Effector memory CD4-positive, alpha-beta T cell (primary cell): ENCODE results near the gene CPAMD8.

ENCODE experiments used
- DNase-seq, 3 donors: peaks; one replicate each; pipeline ENCODE4 v3.0.0-alpha.2; 2020
- H3K27ac ChIP-seq: 2 replicates; pipeline ENCODE4 v1.7.0; 2013; ENCODE audit warnings: mild to moderate bottlenecking, low read length, moderate library complexity; ENCODE audit not compliant: insufficient read depth, poor library complexity, severe bottlenecking
- H3K27me3 ChIP-seq: replicated peaks from 2 replicates; pipeline ENCODE4 v1.7.0; 2013; ENCODE audit warnings: mild to moderate bottlenecking, low read length; ENCODE audit not compliant: insufficient read depth, control insufficient read depth, poor library complexity, severe bottlenecking
- H3K36me3 ChIP-seq: 2 replicates; pipeline ENCODE4 v1.7.0; 2013; ENCODE audit warnings: mild to moderate bottlenecking, low read length, moderate library complexity; ENCODE audit not compliant: control insufficient read depth, insufficient read depth
- H3K4me1 ChIP-seq: 2 replicates; pipeline ENCODE4 v1.7.0; 2013; ENCODE audit warnings: low read length, mild to moderate bottlenecking; ENCODE audit not compliant: control insufficient read depth, insufficient read depth, poor library complexity, severe bottlenecking
- H3K4me3 ChIP-seq: 2 replicates; pipeline ENCODE4 v1.7.0; 2013; ENCODE audit warnings: low read length, low read depth, mild to moderate bottlenecking; ENCODE audit not compliant: insufficient read depth, poor library complexity, severe bottlenecking
- H3K9me3 ChIP-seq: 2 replicates; pipeline ENCODE4 v1.7.0; 2013; ENCODE audit warnings: mild to moderate bottlenecking, low read length, moderate library complexity; ENCODE audit not compliant: control insufficient read depth

CPAMD8 gene

GRCh38 chr19:16957151-16957701 is 69.4 kb downstream of the CPAMD8 start:
- Histone ChIP-seq H3K4me3 (no peak overlapping the region), H3K36me3 (no peaks in the 10 kb centered on the region), H3K9me3 (no peaks in the 10 kb centered on the region), H3K27ac (no peak overlapping the region), H3K27me3 (no peaks in the 10 kb centered on the region), H3K4me1 (no peaks in the 10 kb centered on the region)
- DNase-seq, result no peak

DNA sequence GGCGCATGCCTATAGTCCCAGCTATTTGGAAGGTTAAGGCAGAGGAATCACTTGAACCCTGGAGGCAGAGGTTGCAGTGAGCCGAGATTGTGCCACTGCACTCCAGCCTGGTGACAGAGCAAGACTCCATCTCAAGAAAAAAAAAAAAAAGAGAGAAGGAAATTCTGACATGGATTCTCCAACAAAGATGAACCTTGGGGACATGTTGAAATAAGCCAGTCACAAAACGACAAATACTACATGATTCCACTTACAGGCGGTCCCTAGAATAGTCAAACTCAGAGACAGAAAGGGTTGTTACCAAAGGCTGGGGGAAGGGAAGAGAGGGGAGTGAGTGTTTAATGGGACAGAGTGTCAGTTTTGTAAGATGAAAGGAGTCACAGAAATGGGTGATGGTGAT is 71.4 kb downstream of the CPAMD8 start:
- H3K4me1 ChIP-seq, result no peaks in the 10 kb centered on the region
- no peak for DNase-seq
- no peak overlapping the region for H3K27ac ChIP-seq
- no peak overlapping the region for H3K4me3 ChIP-seq
- no peaks in the 10 kb centered on the region for H3K36me3 ChIP-seq
- H3K27me3 ChIP-seq, result no peaks in the 10 kb centered on the region
- H3K9me3 ChIP-seq, result no peaks in the 10 kb centered on the region

- Histone ChIP-seq H3K27ac (no peak overlapping the region), H3K4me3 (no peak overlapping the region)
- DNase-seq, result no peak
These were observed 74.6 kb downstream of the CPAMD8 start for GRCh38 chr19:16952046-16952445.

DNA sequence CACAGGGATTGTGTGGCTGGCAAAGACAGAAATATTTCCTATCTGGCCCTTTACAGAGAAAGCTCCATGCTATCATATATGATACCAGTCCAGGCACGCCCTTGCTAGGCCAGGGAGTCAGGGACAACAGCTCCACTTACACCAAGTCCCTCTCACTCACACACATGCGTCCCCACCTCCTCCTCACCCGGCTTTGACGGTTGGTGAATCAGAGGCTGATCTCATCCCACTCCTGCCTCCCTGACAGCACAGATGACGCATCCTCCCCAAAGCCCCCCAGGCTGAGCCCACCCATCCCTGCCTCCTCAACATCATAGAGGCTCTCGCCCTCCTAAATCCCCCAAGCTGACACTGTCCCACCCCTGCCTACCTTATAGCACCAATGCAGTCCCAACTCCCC is 75.1 kb downstream of the CPAMD8 start:
- DNase-seq, result no peak
- no peaks in the 10 kb centered on the region for H3K36me3 ChIP-seq
- H3K27me3 ChIP-seq, result no peaks in the 10 kb centered on the region
- no peaks in the 10 kb centered on the region for H3K9me3 ChIP-seq
- no peaks in the 10 kb centered on the region for H3K4me1 ChIP-seq
- no peak overlapping the region for H3K27ac ChIP-seq
- H3K4me3 ChIP-seq, result no peak overlapping the region

More at GRCh38 chr19:16952046-16952445, 74.6 kb downstream of the CPAMD8 start:
- Histone ChIP-seq H3K9me3 (no peaks in the 10 kb centered on the region), H3K4me1 (no peaks in the 10 kb centered on the region), H3K36me3 (no peaks in the 10 kb centered on the region), H3K27me3 (no peaks in the 10 kb centered on the region)

GRCh38 chr19:16949496-16950023 is 77.0 kb downstream of the CPAMD8 start:
- Histone ChIP-seq H3K36me3 (no peaks in the 10 kb centered on the region), H3K4me1 (no peaks in the 10 kb centered on the region), H3K27ac (no peak overlapping the region), H3K9me3 (no peaks in the 10 kb centered on the region), H3K27me3 (no peaks in the 10 kb centered on the region), H3K4me3 (no peak overlapping the region)
- no peak for DNase-seq

- no peaks in the 10 kb centered on the region for H3K9me3 ChIP-seq
- H3K4me3 ChIP-seq, result no peak overlapping the region
- no peaks in the 10 kb centered on the region for H3K27me3 ChIP-seq
- H3K36me3 ChIP-seq, result no peaks in the 10 kb centered on the region
- no peak overlapping the region for H3K27ac ChIP-seq
- H3K4me1 ChIP-seq, result no peaks in the 10 kb centered on the region
- DNase-seq, result no peak
These were observed 79.4 kb downstream of the CPAMD8 start for GRCh38 chr19:16946951-16947940.

GRCh38 chr19:16945762-16946465 is 80.7 kb downstream of the CPAMD8 start:
- no peaks in the 10 kb centered on the region for H3K4me1 ChIP-seq
- DNase-seq, result no peak
- no peaks in the 10 kb centered on the region for H3K27me3 ChIP-seq
- no peak overlapping the region for H3K4me3 ChIP-seq
- H3K36me3 ChIP-seq, result no peaks in the 10 kb centered on the region
- no peak overlapping the region for H3K27ac ChIP-seq
- H3K9me3 ChIP-seq, result no peaks in the 10 kb centered on the region

- Histone ChIP-seq H3K4me1 (no peaks in the 10 kb centered on the region), H3K9me3 (no peaks in the 10 kb centered on the region), H3K36me3 (no peaks in the 10 kb centered on the region), H3K27me3 (no peaks in the 10 kb centered on the region), H3K27ac (no peak overlapping the region), H3K4me3 (no peak overlapping the region)
- DNase-seq, result no peak
These were observed 81.3 kb downstream of the CPAMD8 start for GRCh38 chr19:16945364-16945714.

- no peak overlapping the region for H3K27ac ChIP-seq
- no peaks in the 10 kb centered on the region for H3K4me1 ChIP-seq
- no peak overlapping the region for H3K4me3 ChIP-seq
- no peak for DNase-seq
- no peaks in the 10 kb centered on the region for H3K9me3 ChIP-seq
- no peaks in the 10 kb centered on the region for H3K27me3 ChIP-seq
- H3K36me3 ChIP-seq, result no peaks in the 10 kb centered on the region
These were observed 81.8 kb downstream of the CPAMD8 start for GRCh38 chr19:16944626-16945363.
